Spleen (tissue), 7 donors: Measurements from ENCODE around the gene TBX2.

Source experiments
- CTCF ChIP-seq, 11 experiments: fragments of 200-600 bp in 7 of 11; fragments of 450-650 bp in 4 of 11; sonication (generic) in 4 of 11; IDR thresholded peaks in 8 of 11; conservative IDR thresholded peaks in 3 of 11; 1 replicate in 7 of 11; 2 replicates in 4 of 11; pipeline versions ENCODE4 v1.4.0 to v1.8.0; 2016 to 2021; ENCODE audit warnings: antibody characterized with exemption in 11 of 11, inconsistent platforms in 4 of 11, mild to moderate bottlenecking in 1 of 11
- POLR2A ChIP-seq, 3 donors: fragments of 450-650 bp; IDR thresholded peaks; one replicate each; pipeline ENCODE4 v1.5.1; 2017; ENCODE audit warnings: antibody characterized with exemption in 3 of 3, mild to moderate bottlenecking in 1 of 3
- POLR2AphosphoS5 ChIP-seq, 3 donors: sonication (generic); formaldehyde crosslinking; IDR thresholded peaks; one replicate each; pipeline ENCODE4 v1.5.1; 2017; ENCODE audit warnings: antibody characterized with exemption in 3 of 3
- donor health status: DM: no; HTN: no; CAD: no; lungs with moderate emphysema.
- donor health status: DM: no; HTN: no; CAD: no.
- donor health status: DM: no; HTN: no; CAD: no.

GRCh38 chr17:61384354-61384691, 15.3 kb upstream of the TBX2 start:
- TF ChIP-seq CTCF (IDR thresholded peaks at IDR 0.05 in 8 of 11, conservative IDR thresholded peaks at IDR 0.05 in 3 of 11): no peak
- no peak for TF ChIP-seq POLR2A (IDR thresholded peaks at IDR 0.05)
- TF ChIP-seq POLR2AphosphoS5 (IDR thresholded peaks at IDR 0.05): no peak
